ENCODE data around the gene CCDC148.
A peak's percentile ranks its signal among the peaks of the same experiment; 100 is the strongest.

Gene CCDC148

GRCh38 chr2:158488442-158489216, 32.1 kb upstream of the CCDC148 start (continued):
- TF ChIP-seq ZNF211 (tag by site-specific recombination; IDR thresholded peaks at IDR 0.05; ENCODE audit: low read depth) = no peak
- TF ChIP-seq PRDM2 (tag by site-specific recombination; IDR thresholded peaks at IDR 0.05; ENCODE audit: borderline replicate concordance) = no peak
- no peak for TF ChIP-seq ZNF544 (tag by site-specific recombination; IDR thresholded peaks at IDR 0.05)
- no peak for TF ChIP-seq ZXDB (tag by site-specific recombination; IDR thresholded peaks at IDR 0.05)

- Histone ChIP-seq H3K4me3 (ENCODE audit: low read depth, low read length) (no peak overlapping the region), H3K36me3 (ENCODE audit: control insufficient read depth in 2 of 2, insufficient read depth in 1 of 2, low read length in 2 of 2) (no peaks in the 10 kb centered on the region), H3K9me3 (ENCODE audit: control insufficient read depth, insufficient read depth, low read depth, low read length) (no peaks in the 10 kb centered on the region), H3K27ac (ENCODE audit: extremely low read depth, low read depth, low read length) (no peak overlapping the region), H3K4me1 (ENCODE audit: control insufficient read depth, insufficient read depth, low read length) (peaks cover 18% of the 10 kb centered on the region)
- no peak for TF ChIP-seq ZNF394 (tag by site-specific recombination; IDR thresholded peaks at IDR 0.05; ENCODE audit: borderline replicate concordance)
- peak; percentile 71 for TF ChIP-seq ZNF596 (tag by site-specific recombination; IDR thresholded peaks at IDR 0.05)
- TF ChIP-seq RBAK (tag by site-specific recombination; IDR thresholded peaks at IDR 0.05) = no peak
- no peak for TF ChIP-seq ZNF146 (tag by site-specific recombination; IDR thresholded peaks at IDR 0.05)
- no peak for TF ChIP-seq BCL11A (tag by site-specific recombination; IDR thresholded peaks at IDR 0.05; ENCODE audit: low read depth)
- peak; percentile 46; the same call in 1 of the 2 replicates for TF ChIP-seq ZNF366 (tag by site-specific recombination; conservative IDR thresholded peaks at IDR 0.05)
- no peak for TF ChIP-seq ZNF513 (tag by site-specific recombination; IDR thresholded peaks at IDR 0.05)
- TF ChIP-seq ZEB2 (tag by site-specific recombination; IDR thresholded peaks at IDR 0.05) = no peak
- POLR2A ChIA-PET = no interaction called here
- CTCF ChIA-PET = interaction anchor here (1.2 to 1.4 kb wide), 2 partner anchors 18 to 307 kb away, joined by 3 to 4 read pairs; no protein-coding TSS in a partner anchor
These were observed 30.9 kb upstream of the CCDC148 start for GRCh38 chr2:158487419-158487818.

DNA sequence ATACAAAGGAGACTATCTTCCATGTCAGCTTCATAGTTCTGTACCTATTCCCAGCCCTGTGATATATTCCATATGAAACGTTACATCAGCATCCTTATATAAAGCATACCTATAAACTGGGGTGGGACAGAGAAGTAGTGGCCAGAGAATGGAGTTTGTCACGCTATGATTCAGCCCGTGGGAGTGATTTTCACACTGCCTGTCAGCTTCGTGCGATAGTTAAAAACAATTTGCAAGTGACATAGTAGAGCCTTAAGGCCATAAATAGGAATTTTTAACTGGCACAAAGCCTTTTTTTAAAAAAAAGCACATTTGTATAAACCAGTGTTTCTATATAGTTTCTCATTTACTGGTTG, 30.4 kb upstream of the CCDC148 start:
- H3K27ac ChIP-seq (ENCODE audit: extremely low read depth, low read depth, low read length) = no peak overlapping the region
- TF ChIP-seq BCL6B (tag by site-specific recombination; IDR thresholded peaks at IDR 0.05) (no peak), ZNF624 (tag by site-specific recombination; IDR thresholded peaks at IDR 0.05) (no peak), ZNF529 (tag by site-specific recombination; IDR thresholded peaks at IDR 0.05; ENCODE audit: insufficient replicate concordance) (no peak), SP7 (tag by site-specific recombination; IDR thresholded peaks at IDR 0.05) (0 out of 2 replicates have a peak, but pooled peaks have one; percentile 15), ZSCAN23 (tag by site-specific recombination; IDR thresholded peaks at IDR 0.05) (no peak), ZFHX2 (tag by site-specific recombination; conservative IDR thresholded peaks at IDR 0.05) (no peak), ZNF426 (tag by site-specific recombination; IDR thresholded peaks at IDR 0.05) (no peak), PBX3 (CRISPR knock-in tag; IDR thresholded peaks at IDR 0.05) (no peak), HOXA7 (CRISPR knock-in tag; IDR thresholded peaks at IDR 0.05; ENCODE audit: borderline replicate concordance) (no peak)
- peaks cover 18% of the 10 kb centered on the region for H3K4me1 ChIP-seq (ENCODE audit: control insufficient read depth, insufficient read depth, low read length)
- ChIA-PET POLR2A (no interaction called here), CTCF (interaction anchor here (1.2 kb wide), 1 partner anchor 307 kb away, joined by 3 read pairs; no protein-coding TSS in a partner anchor)
- no peaks in the 10 kb centered on the region for H3K9me3 ChIP-seq (ENCODE audit: control insufficient read depth, insufficient read depth, low read depth, low read length)
- H3K36me3 ChIP-seq (ENCODE audit: control insufficient read depth in 2 of 2, insufficient read depth in 1 of 2, low read length in 2 of 2) = no peaks in the 10 kb centered on the region
- H3K4me3 ChIP-seq (ENCODE audit: low read depth, low read length) = no peak overlapping the region
